Spleen (tissue), 11 donors: Measurements from ENCODE around the gene TSHB. TPM values are rescaled to one million over a fixed set of nuclear protein-coding genes. Genes with fewer than 3 reads are reported as not detected.
"Not testable (repeated sequence)": the region's sequence is repeated elsewhere in the genome, so short reads cannot be mapped to it uniquely, and the experiment has no call there.

Experiments used
- DNase-seq: peaks from one replicate; pipeline ENCODE4 v3.0.0-alpha.2; 2020
- H3K27ac ChIP-seq, 8 donors: fragments of 200-600 bp; sonication (generic) in 7 of 8; 1 replicate in 4 of 8; 2 replicates in 4 of 8; pipeline versions ENCODE4 v1.5.0 to v1.8.0; 2016 to 2021; ENCODE audit warnings: inconsistent platforms in 4 of 8, mild to moderate bottlenecking in 4 of 8, moderate library complexity in 1 of 8
- H3K27me3 ChIP-seq, 7 donors: fragments of 200-600 bp; sonication (generic) in 6 of 7; replicated peaks in 1 of 7; 1 replicate in 4 of 7; 2 replicates in 3 of 7; pipeline versions ENCODE4 v1.5.0 to v1.8.0; 2016 to 2021; ENCODE audit warnings: inconsistent platforms in 3 of 7, mild to moderate bottlenecking in 1 of 7
- H3K36me3 ChIP-seq, 6 donors: fragments of 200-600 bp; sonication (generic) in 5 of 6; 1 replicate in 4 of 6; 2 replicates in 2 of 6; pipeline versions ENCODE4 v1.5.0 to v1.8.0; 2016 to 2021; ENCODE audit warnings: inconsistent platforms in 2 of 6
- H3K4me1 ChIP-seq, 6 donors: fragments of 200-600 bp; sonication (generic) in 5 of 6; 1 replicate in 3 of 6; 2 replicates in 3 of 6; pipeline versions ENCODE4 v1.5.0 to v1.8.0; 2016 to 2021; ENCODE audit warnings: inconsistent platforms in 3 of 6
- H3K4me3 ChIP-seq, 8 donors: fragments of 200-600 bp; sonication (generic) in 7 of 8; 1 replicate in 4 of 8; 2 replicates in 4 of 8; pipeline versions ENCODE4 v1.5.0 to v1.8.0; 2016 to 2021; ENCODE audit warnings: inconsistent platforms in 4 of 8, mild to moderate bottlenecking in 4 of 8, moderate library complexity in 2 of 8
- H3K9me3 ChIP-seq, 8 donors: fragments of 200-600 bp; sonication (generic) in 7 of 8; 1 replicate in 4 of 8; 2 replicates in 4 of 8; pipeline versions ENCODE4 v1.5.0 to v1.8.0; 2016 to 2021; ENCODE audit warnings: inconsistent platforms in 4 of 8
- POLR2A ChIP-seq, 3 donors: fragments of 450-650 bp; IDR thresholded peaks; one replicate each; pipeline ENCODE4 v1.5.1; 2017; ENCODE audit warnings: antibody characterized with exemption in 3 of 3, mild to moderate bottlenecking in 1 of 3
- POLR2AphosphoS5 ChIP-seq, 3 donors: sonication (generic); formaldehyde crosslinking; IDR thresholded peaks; one replicate each; pipeline ENCODE4 v1.5.1; 2017; ENCODE audit warnings: antibody characterized with exemption in 3 of 3
- WGBS, 5 donors: extraction: QIAGEN DNeasy Blood & Tissue Kit in 3 of 5; methylation state at CpG; one replicate each; pipeline versions ENCODE4 v1.1.5 to v1.1.7; 2013 to 2018; 5-methylcytosine and 5-hydroxymethylcytosine counted together
- intact Hi-C: fragments of 100-400 bp; cut with DNase I; formaldehyde crosslinking; loops from one replicate; pipeline ENCODE4 v1.15.0; 2023; ENCODE audit warnings: low total_unique reads
- polyA plus RNA-seq, 3 donors: library from polyadenylated mRNA; stranded (reverse); fragments of 200-250 nt; gene quantifications; one replicate each; pipeline ENCODE4 v1.2.1, GENCODE V29; 2013
- total RNA-seq, 7 donors: library from RNA; depleted of rRNA in 3 of 7; stranded (reverse); fragments of >200 nt in 3 of 7; fragmentation: NEBNext Ultra II Directional in 4 of 7; extraction: Animal tissue kit (Norgen Biotek cat#: 25700) in 4 of 7; gene quantifications; one replicate each; pipeline versions ENCODE4 v1.1.0 to v1.2.1, GENCODE V29; 2016 to 2021
- TF ChIP-seq, protein P1 (sequence below), 11 experiments: fragments of 200-600 bp in 7 of 11; fragments of 450-650 bp in 4 of 11; sonication (generic) in 4 of 11; IDR thresholded peaks in 8 of 11; conservative IDR thresholded peaks in 3 of 11; 1 replicate in 7 of 11; 2 replicates in 4 of 11; pipeline versions ENCODE4 v1.4.0 to v1.8.0; 2016 to 2021; ENCODE audit warnings: antibody characterized with exemption in 11 of 11, inconsistent platforms in 4 of 11, mild to moderate bottlenecking in 1 of 11
- donor health status: healthy with polysubstance abuse.
- donor health status: DM: no; HTN: no; CAD: no; lungs with moderate emphysema.
- donor health status: DM: no; HTN: no; CAD: no.
- donor health status: Bipolar disorder and iron deficiency.
- donor health status: healthy.
- donor health status: DM: no; HTN: no; CAD: no.
- donor health status: DM: yes; HTN: yes; CAD: no.

The TSHB gene
- total and polyA plus RNA-seq, 10 donors = not detected

DNA sequence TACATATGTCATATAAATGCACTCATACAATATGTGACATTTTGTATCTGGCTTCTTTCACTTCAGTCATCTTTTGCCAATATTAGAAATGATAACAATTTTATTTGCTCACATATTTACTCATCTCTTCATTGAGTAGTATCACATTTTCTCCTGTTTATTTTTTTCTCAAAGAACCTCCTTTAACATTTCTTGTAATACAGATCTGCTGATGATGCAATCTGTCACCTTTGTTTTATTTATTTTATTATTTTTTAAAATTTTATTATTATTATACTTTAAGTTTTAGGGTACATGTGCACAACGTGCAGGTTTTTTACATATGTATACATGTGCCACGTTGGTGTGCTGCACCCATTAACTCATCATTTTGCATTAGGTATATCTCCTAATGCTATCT, 15.8 kb upstream of the TSHB start:
- no peaks in the 10 kb centered on the region for H3K36me3 ChIP-seq
- no peaks in the 10 kb centered on the region for H3K27me3 ChIP-seq
- no peak for DNase-seq
- H3K27ac ChIP-seq = no peak overlapping the region
- 86 to 94% (median 89%) methylated on average over 2 of the region's 2 CpGs for WGBS, 5 donors
- intact Hi-C loops = no loop called here
- TF ChIP-seq POLR2A (IDR thresholded peaks at IDR 0.05) (no peak), POLR2AphosphoS5 (IDR thresholded peaks at IDR 0.05) (no peak)
- TF ChIP-seq, protein P1, sequence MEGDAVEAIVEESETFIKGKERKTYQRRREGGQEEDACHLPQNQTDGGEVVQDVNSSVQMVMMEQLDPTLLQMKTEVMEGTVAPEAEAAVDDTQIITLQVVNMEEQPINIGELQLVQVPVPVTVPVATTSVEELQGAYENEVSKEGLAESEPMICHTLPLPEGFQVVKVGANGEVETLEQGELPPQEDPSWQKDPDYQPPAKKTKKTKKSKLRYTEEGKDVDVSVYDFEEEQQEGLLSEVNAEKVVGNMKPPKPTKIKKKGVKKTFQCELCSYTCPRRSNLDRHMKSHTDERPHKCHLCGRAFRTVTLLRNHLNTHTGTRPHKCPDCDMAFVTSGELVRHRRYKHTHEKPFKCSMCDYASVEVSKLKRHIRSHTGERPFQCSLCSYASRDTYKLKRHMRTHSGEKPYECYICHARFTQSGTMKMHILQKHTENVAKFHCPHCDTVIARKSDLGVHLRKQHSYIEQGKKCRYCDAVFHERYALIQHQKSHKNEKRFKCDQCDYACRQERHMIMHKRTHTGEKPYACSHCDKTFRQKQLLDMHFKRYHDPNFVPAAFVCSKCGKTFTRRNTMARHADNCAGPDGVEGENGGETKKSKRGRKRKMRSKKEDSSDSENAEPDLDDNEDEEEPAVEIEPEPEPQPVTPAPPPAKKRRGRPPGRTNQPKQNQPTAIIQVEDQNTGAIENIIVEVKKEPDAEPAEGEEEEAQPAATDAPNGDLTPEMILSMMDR (IDR thresholded peaks at IDR 0.05 in 8 of 11, conservative IDR thresholded peaks at IDR 0.05 in 3 of 11) = no peak
- H3K4me3 ChIP-seq = no peak overlapping the region
- H3K9me3 ChIP-seq = no peaks in the 10 kb centered on the region
- no peaks in the 10 kb centered on the region for H3K4me1 ChIP-seq

DNA sequence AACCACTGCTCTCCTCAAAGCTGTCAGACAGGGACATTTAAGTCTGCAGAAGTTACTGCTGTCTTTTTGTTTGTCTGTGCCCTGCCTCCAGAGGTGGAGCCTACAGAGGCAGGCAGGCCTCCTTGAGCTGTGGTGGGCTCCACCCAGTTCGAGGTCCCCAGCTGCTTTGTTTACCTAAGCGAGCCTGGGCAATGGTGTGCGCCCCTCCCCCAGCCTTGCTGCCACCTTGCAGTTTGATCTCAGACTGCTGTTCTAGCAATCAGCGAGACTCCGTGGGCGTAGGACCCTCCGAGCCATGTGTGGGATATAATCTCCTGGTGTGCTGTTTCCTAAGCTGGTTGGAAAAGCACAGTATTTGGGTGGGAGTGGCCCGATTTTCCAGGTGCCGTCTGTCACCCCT, 10.1 kb upstream of the TSHB start:
- 83 to 94% (median 90%) methylated on average over 6 to 9 of the region's 9 CpGs for WGBS, 5 donors
- intact Hi-C loops, H3K4me3 ChIP-seq, H3K4me1 ChIP-seq, H3K9me3 ChIP-seq, DNase-seq, H3K27ac ChIP-seq, H3K36me3 ChIP-seq: not testable (repeated sequence)
- peaks cover 0 to 13% (median 0%) of the 10 kb centered on the region in 7 donors for H3K27me3 ChIP-seq

DNA sequence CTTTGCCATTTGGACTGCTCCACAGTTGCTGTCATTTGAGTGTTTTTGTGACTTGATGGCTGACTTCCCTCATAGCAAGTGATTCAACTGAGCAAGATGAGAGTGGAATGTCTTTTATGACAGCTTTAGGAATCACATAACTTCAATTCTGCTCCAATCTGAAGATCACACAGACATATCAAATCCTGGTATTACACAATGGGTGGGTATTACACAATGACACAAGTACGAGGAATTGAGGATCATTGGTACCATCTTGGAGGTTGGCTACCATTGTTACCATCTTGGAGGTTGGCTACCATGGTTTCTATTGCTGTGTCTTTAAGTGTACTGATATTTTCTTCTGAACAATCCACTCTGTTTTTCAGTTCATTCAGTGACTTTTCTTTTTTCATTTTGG, 8.5 kb upstream of the TSHB start:
- 32 to 73% (median 46%) methylated on average over 1 of the region's 1 CpG for WGBS, 5 donors

DNA sequence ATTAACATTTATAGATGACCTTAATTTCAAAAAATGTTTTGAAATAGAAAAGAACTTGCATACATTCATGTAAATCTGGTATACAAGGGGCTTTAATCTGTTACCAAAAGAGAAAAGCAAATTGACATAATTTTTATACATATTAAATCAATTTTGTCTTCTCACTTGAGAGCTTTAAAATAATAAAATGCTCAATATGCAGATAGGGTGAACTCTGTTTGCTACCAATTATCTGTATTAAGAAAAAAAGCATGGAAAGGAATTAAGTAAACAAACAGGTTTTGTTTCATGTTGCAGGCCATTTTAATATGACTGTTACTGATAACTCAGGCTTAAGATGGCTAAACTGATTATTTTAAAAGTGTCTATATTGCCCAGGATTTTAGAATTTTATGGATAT, 6.0 kb upstream of the TSHB start:
- TF ChIP-seq, protein P1 (IDR thresholded peaks at IDR 0.05 in 8 of 11, conservative IDR thresholded peaks at IDR 0.05 in 3 of 11) = no peak
- TF ChIP-seq POLR2A (IDR thresholded peaks at IDR 0.05) (no peak), POLR2AphosphoS5 (IDR thresholded peaks at IDR 0.05) (no peak)
- no peak overlapping the region for H3K4me3 ChIP-seq
- intact Hi-C loops = no loop called here
- H3K36me3 ChIP-seq = no peaks in the 10 kb centered on the region
- DNase-seq = no peak
- H3K4me1 ChIP-seq = no peaks in the 10 kb centered on the region
- no peaks in the 10 kb centered on the region for H3K9me3 ChIP-seq
- H3K27ac ChIP-seq = no peak overlapping the region
- H3K27me3 ChIP-seq = peaks cover 0 to 13% (median 0%) of the 10 kb centered on the region in 7 donors

More for the DNA sequence above, 8.5 kb upstream of the TSHB start:
- no peaks in the 10 kb centered on the region for H3K4me1 ChIP-seq
- H3K9me3 ChIP-seq = no peaks in the 10 kb centered on the region
- peaks cover 0 to 13% (median 0%) of the 10 kb centered on the region in 7 donors for H3K27me3 ChIP-seq
- intact Hi-C loops = no loop called here
- H3K27ac ChIP-seq = no peak overlapping the region
- no peak overlapping the region for H3K4me3 ChIP-seq
- no peaks in the 10 kb centered on the region for H3K36me3 ChIP-seq
- no peak for DNase-seq
- TF ChIP-seq POLR2A (IDR thresholded peaks at IDR 0.05) (no peak), POLR2AphosphoS5 (IDR thresholded peaks at IDR 0.05) (no peak)
- TF ChIP-seq, protein P1 (IDR thresholded peaks at IDR 0.05 in 8 of 11, conservative IDR thresholded peaks at IDR 0.05 in 3 of 11) = no peak

DNA sequence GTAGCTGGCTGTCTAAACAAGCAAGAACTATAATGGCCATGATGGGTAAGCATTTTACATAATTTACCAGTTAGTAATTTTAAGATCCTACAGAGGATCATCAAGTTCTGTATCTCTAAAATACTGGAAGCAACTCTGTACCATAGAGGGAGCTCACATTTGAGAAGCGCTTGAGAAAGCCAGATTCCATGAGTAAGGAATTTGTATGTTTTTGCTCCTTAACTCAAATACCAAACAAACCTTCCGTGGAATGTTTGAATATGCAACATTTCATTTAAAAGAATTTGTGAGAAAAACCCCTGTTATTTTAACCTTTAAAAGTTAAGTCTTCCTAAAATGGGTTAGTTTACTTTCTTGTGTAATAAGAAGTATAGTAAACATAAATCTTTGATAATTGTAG, 2.0 kb downstream of the TSHB start:
- H3K4me3 ChIP-seq = no peak overlapping the region
- H3K9me3 ChIP-seq = no peaks in the 10 kb centered on the region
- no peak overlapping the region for H3K27ac ChIP-seq
- DNase-seq = no peak
- H3K36me3 ChIP-seq = no peaks in the 10 kb centered on the region
- whole genome bisulfite sequencing, 5 donors = 64 to 82% (median 78%) methylated on average over 2 of the region's 2 CpGs
- H3K27me3 ChIP-seq = no peaks in the 10 kb centered on the region
- intact Hi-C loops = no loop called here
- H3K4me1 ChIP-seq = no peaks in the 10 kb centered on the region
- no peak for TF ChIP-seq POLR2AphosphoS5 (IDR thresholded peaks at IDR 0.05)
- TF ChIP-seq POLR2A (IDR thresholded peaks at IDR 0.05) = no peak
- TF ChIP-seq, protein P1 (IDR thresholded peaks at IDR 0.05 in 8 of 11, conservative IDR thresholded peaks at IDR 0.05 in 3 of 11) = no peak
